Activated gamma-delta T cell treated with Interleukin-2 at 50 U/mL for 16 hours (primary cell): ENCODE data around the gene SIVA1.

Experiments used
- DNase-seq: peaks from one replicate; pipeline ENCODE4 v3.0.0-alpha.2; 2020

Gene SIVA1

GRCh38 chr14:104752735-104753527 lies at the start of gene SIVA1:
Gene SIVA1 (plus strand): TSS chr14:104753147. CDS start chr14:104753202, 55 bp downstream.
- DNase-seq = peak; percentile 99

GRCh38 chr14:104703269-104703668 lies 49.7 kb upstream of the SIVA1 start:
- no peak for DNase-seq

- no peak for DNase-seq
Observed at GRCh38 chr14:104704252-104704651, 48.7 kb upstream of the SIVA1 start.

GRCh38 chr14:104705340-104706047 lies 47.5 kb upstream of the SIVA1 start:
- DNase-seq = no peak

GRCh38 chr14:104706733-104707607 lies 46.0 kb upstream of the SIVA1 start:
- no peak for DNase-seq

- DNase-seq = no peak
Observed at GRCh38 chr14:104707608-104708595, 45.0 kb upstream of the SIVA1 start.

- DNase-seq = peak; percentile 74
Observed at GRCh38 chr14:104708606-104709268, 44.2 kb upstream of the SIVA1 start.

GRCh38 chr14:104709387-104710039 lies 43.4 kb upstream of the SIVA1 start:
- no peak for DNase-seq

- no peak for DNase-seq
Observed at GRCh38 chr14:104710071-104710735, 42.7 kb upstream of the SIVA1 start.

GRCh38 chr14:104712881-104713734 lies 39.8 kb upstream of the SIVA1 start:
- no peak for DNase-seq

GRCh38 chr14:104714066-104714465 lies 38.9 kb upstream of the SIVA1 start:
- no peak for DNase-seq

GRCh38 chr14:104714681-104715080 lies 38.3 kb upstream of the SIVA1 start:
- no peak for DNase-seq

GRCh38 chr14:104715416-104715815 lies 37.5 kb upstream of the SIVA1 start:
- DNase-seq = no peak

- no peak for DNase-seq
Observed at GRCh38 chr14:104715871-104716270, 37.1 kb upstream of the SIVA1 start.

- no peak for DNase-seq
Observed at GRCh38 chr14:104717137-104717536, 35.8 kb upstream of the SIVA1 start.

GRCh38 chr14:104717646-104718045 lies 35.3 kb upstream of the SIVA1 start:
- DNase-seq = no peak

- no peak for DNase-seq
Observed at GRCh38 chr14:104718147-104718546, 34.8 kb upstream of the SIVA1 start.

- DNase-seq = no peak
Observed at GRCh38 chr14:104718871-104719270, 34.1 kb upstream of the SIVA1 start.

GRCh38 chr14:104719343-104719742 lies 33.6 kb upstream of the SIVA1 start:
- DNase-seq = no peak
